GM12892 (cell line): Measurements from ENCODE around the gene PACSIN1.

Experiments used
- POLR2A ChIP-seq: IDR thresholded peaks from 2 replicates; pipeline ENCODE4 v1.6.1; 2011; ENCODE audit warnings: low read depth, low read length, control low read depth
- TAF1 ChIP-seq: IDR thresholded peaks from 2 replicates; pipeline ENCODE4 v1.6.1; 2011; ENCODE audit warnings: low read depth, mild to moderate bottlenecking, control low read depth, low read length, borderline replicate concordance

GRCh38 chr6:34544776-34545471, 79.0 kb downstream of the PACSIN1 start:
- TF ChIP-seq POLR2A (no peak), TAF1 (no peak)
